ENCODE results near the gene VPS29. TPM values are rescaled to one million over a fixed set of nuclear protein-coding genes. Genes with fewer than 3 reads are reported as not detected.
"Not testable (repeated sequence)": the region's sequence is repeated elsewhere in the genome, so short reads cannot be mapped to it uniquely, and the experiment has no call there.

VPS29 gene
- total RNA-seq, 1 experiment from 2014 or later, result 95.7 TPM

GRCh38 chr12:110545812-110546211 is 43.9 kb upstream of the VPS29 start:
- Histone ChIP-seq H3K36me3 (ENCODE audit: control insufficient read depth in 1 of 2, insufficient read depth in 2 of 2, low read length in 2 of 2) (no peaks in the 10 kb centered on the region; a peak in 1 of 4 replicates), H3K27me3 (ENCODE audit: insufficient read depth, low read length) (no peaks in the 10 kb centered on the region), H3K9ac (ENCODE audit: low read length) (no peak overlapping the region), H3K9me2 (ENCODE audit: insufficient read depth) (no peaks in the 10 kb centered on the region), H4K20me1 (ENCODE audit: insufficient read depth) (no peaks in the 10 kb centered on the region), H3K4me3 (replicated peaks in 1 of 2; ENCODE audit: low read depth in 1 of 2, low read length in 2 of 2) (no peak overlapping the region), H3K4me1 (ENCODE audit: control insufficient read depth in 1 of 2, insufficient read depth in 2 of 2, low read length in 2 of 2) (peaks cover 0 to 6% of the 10 kb centered on the region in 2 experiments; a peak in 1 of 4 replicates), H2AFZ (ENCODE audit: low read depth, low read length, poor library complexity, severe bottlenecking) (no peak overlapping the region), H3K79me2 (ENCODE audit: insufficient read depth, low read length) (peaks cover 68% of the 10 kb centered on the region), H3K4me2 (ENCODE audit: low read length) (no peak overlapping the region), H3K9me3 (ENCODE audit: control insufficient read depth in 1 of 2, insufficient read depth in 1 of 2, low read depth in 1 of 2, low read length in 2 of 2) (no peaks in the 10 kb centered on the region), H3K27ac (ENCODE audit: low read depth, low read length) (no peak overlapping the region)
- intact Hi-C loops (cut with micrococcal nuclease), result no loop called here
- no peak for ATAC-seq
- no TSS peak for BruUV-seq (replicated peaks)
- ChIA-PET CTCF (no interaction called here), RAD21 (ENCODE audit: low non-redundant PET in 1 of 2, low total read pairs in 2 of 2, uncharacterized antibody in 2 of 2, unreplicated experiment in 2 of 2) (no interaction called here), POLR2A (no interaction called here)
- DNase-seq (ENCODE audit: low read depth, low spot score), result no peak
- TF ChIP-seq SP1 (IDR thresholded peaks at IDR 0.05; ENCODE audit: low read depth) (no peak), POLR2AphosphoS5 (IDR thresholded peaks at IDR 0.05; ENCODE audit: low read depth, low read length) (no peak), ZBTB33 (IDR thresholded peaks at IDR 0.05; ENCODE audit: extremely low read depth, insufficient replicate concordance, low read length) (no peak), EZH2 (IDR thresholded peaks at IDR 0.05) (no peak)

GRCh38 chr12:110545259-110545658 is 43.3 kb upstream of the VPS29 start:
- RAD21 ChIA-PET (ENCODE audit: low non-redundant PET in 1 of 2, low total read pairs in 2 of 2, uncharacterized antibody in 2 of 2, unreplicated experiment in 2 of 2); BruUV-seq (replicated peaks); intact Hi-C loops (cut with micrococcal nuclease); H2AFZ ChIP-seq (ENCODE audit: low read depth, low read length, poor library complexity, severe bottlenecking); CTCF ChIA-PET; H4K20me1 ChIP-seq (ENCODE audit: insufficient read depth); H3K4me3 ChIP-seq (replicated peaks in 1 of 2; ENCODE audit: low read depth in 1 of 2, low read length in 2 of 2); H3K9me3 ChIP-seq (ENCODE audit: control insufficient read depth in 1 of 2, insufficient read depth in 1 of 2, low read depth in 1 of 2, low read length in 2 of 2); DNase-seq (ENCODE audit: low read depth, low spot score); H3K27me3 ChIP-seq (ENCODE audit: insufficient read depth, low read length); H3K4me1 ChIP-seq (ENCODE audit: control insufficient read depth in 1 of 2, insufficient read depth in 2 of 2, low read length in 2 of 2); H3K9me2 ChIP-seq (ENCODE audit: insufficient read depth); H3K36me3 ChIP-seq (ENCODE audit: control insufficient read depth in 1 of 2, insufficient read depth in 2 of 2, low read length in 2 of 2); POLR2A ChIA-PET; ATAC-seq; H3K27ac ChIP-seq (ENCODE audit: low read depth, low read length); H3K4me2 ChIP-seq (ENCODE audit: low read length); H3K9ac ChIP-seq (ENCODE audit: low read length): not testable (repeated sequence)
- peaks cover 63% of the 10 kb centered on the region for H3K79me2 ChIP-seq (ENCODE audit: insufficient read depth, low read length)

Measured in HCT116 (cell line).